K562 (cell line): Measurements from ENCODE around the gene CPED1.
"Not testable (repeated sequence)": the region's sequence is repeated elsewhere in the genome, so short reads cannot be mapped to it uniquely, and the experiment has no call there.

ENCODE experiments used
- CREB1 ChIP-seq, 2 experiments: sonication (generic) in 1 of 2; formaldehyde crosslinking in 1 of 2; IDR thresholded peaks; 2 replicates each; pipeline versions ENCODE4 v1.6.1 to v1.8.0; 2012 to 2022; ENCODE audit warnings: inconsistent platforms in 1 of 2, mild to moderate bottlenecking in 1 of 2, missing genetic modification reagents in 1 of 2, moderate library complexity in 1 of 2
- CREM ChIP-seq: IDR thresholded peaks from 2 replicates; pipeline ENCODE4 v1.6.1; 2014; ENCODE audit warnings: antibody characterized with exemption, low read depth
- GATAD2A ChIP-seq: fragments of 450-650 bp; IDR thresholded peaks from 2 replicates; pipeline ENCODE4 v1.6.1; 2017
- PHF8 ChIP-seq: fragments of 200-600 bp; sonication (generic); IDR thresholded peaks from 2 replicates; pipeline ENCODE4 v1.6.1; 2012; ENCODE audit warnings: mixed run types, mild to moderate bottlenecking, inconsistent platforms, low read length, moderate library complexity, borderline replicate concordance
- POLR2A ChIP-seq: fragments of 450-650 bp; conservative IDR thresholded peaks from 2 replicates; pipeline ENCODE4 v1.6.1; 2016
- POLR2AphosphoS5 ChIP-seq: IDR thresholded peaks from 2 replicates; pipeline ENCODE4 v1.6.1; 2011; ENCODE audit warnings: mild to moderate bottlenecking, low read depth, low read length, moderate library complexity; ENCODE audit not compliant: control insufficient read depth, insufficient read depth
- RBFOX2 ChIP-seq: fragments of 200-400 bp; formaldehyde crosslinking; IDR thresholded peaks from 2 replicates; pipeline ENCODE4 v1.6.1; 2017; ENCODE audit warnings: low read depth, mild to moderate bottlenecking, low read length, moderate library complexity
- TFE3 ChIP-seq: fragments of 450-650 bp; formaldehyde crosslinking; IDR thresholded peaks from 2 replicates; pipeline ENCODE4 v1.4.0; 2020; ENCODE audit warnings: mild to moderate bottlenecking, mixed read lengths
- TF ChIP-seq, protein P1 (sequence below): sonication (generic); formaldehyde crosslinking; IDR thresholded peaks from 2 replicates; pipeline ENCODE4 v1.8.0; 2022; ENCODE audit warnings: mild to moderate bottlenecking, missing genetic modification reagents, borderline replicate concordance

GRCh38 chr7:121315170-121315569 lies 326.7 kb downstream of the CPED1 start:
- not testable (repeated sequence) for TF ChIP-seq GATAD2A; PHF8; POLR2A; TFE3; POLR2AphosphoS5; CREB1 (IDR thresholded peaks at IDR 0.05); CREB1 (CRISPR knock-in tag; IDR thresholded peaks at IDR 0.05); RBFOX2; CREM
- TF ChIP-seq, protein P1, sequence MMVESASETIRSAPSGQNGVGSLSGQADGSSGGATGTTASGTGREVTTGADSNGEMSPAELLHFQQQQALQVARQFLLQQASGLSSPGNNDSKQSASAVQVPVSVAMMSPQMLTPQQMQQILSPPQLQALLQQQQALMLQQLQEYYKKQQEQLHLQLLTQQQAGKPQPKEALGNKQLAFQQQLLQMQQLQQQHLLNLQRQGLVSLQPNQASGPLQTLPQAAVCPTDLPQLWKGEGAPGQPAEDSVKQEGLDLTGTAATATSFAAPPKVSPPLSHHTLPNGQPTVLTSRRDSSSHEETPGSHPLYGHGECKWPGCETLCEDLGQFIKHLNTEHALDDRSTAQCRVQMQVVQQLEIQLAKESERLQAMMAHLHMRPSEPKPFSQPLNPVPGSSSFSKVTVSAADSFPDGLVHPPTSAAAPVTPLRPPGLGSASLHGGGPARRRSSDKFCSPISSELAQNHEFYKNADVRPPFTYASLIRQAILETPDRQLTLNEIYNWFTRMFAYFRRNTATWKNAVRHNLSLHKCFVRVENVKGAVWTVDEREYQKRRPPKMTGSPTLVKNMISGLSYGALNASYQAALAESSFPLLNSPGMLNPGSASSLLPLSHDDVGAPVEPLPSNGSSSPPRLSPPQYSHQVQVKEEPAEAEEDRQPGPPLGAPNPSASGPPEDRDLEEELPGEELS (CRISPR knock-in tag), result not testable (repeated sequence)
